H9 (cell line): ENCODE results near the gene MAPRE3. TPM values are rescaled to one million over a fixed set of nuclear protein-coding genes. Genes with fewer than 3 reads are reported as not detected.

Source experiments
- DNase-seq: peaks from one replicate; pipeline ENCODE4 v3.0.0-alpha.2; 2017
- H2AFZ ChIP-seq: one replicate; pipeline ENCODE4 v1.6.1; 2013; ENCODE audit warnings: mild to moderate bottlenecking, low read length, control low read depth, moderate library complexity
- H2AK5ac ChIP-seq: 2 replicates; pipeline ENCODE4 v1.6.1; 2013; ENCODE audit warnings: low read length, control low read depth, mixed read lengths; ENCODE audit not compliant: insufficient read length
- H2BK120ac ChIP-seq: one replicate; pipeline ENCODE4 v1.6.1; 2013; ENCODE audit warnings: low read depth, mild to moderate bottlenecking, low read length, control low read depth, inconsistent platforms; ENCODE audit not compliant: poor library complexity, severe bottlenecking
- H2BK12ac ChIP-seq: 2 replicates; pipeline ENCODE4 v1.6.1; 2013; ENCODE audit warnings: low read length, control low read depth, mixed read lengths, low read depth; ENCODE audit not compliant: insufficient read length
- H2BK15ac ChIP-seq: 2 replicates; pipeline ENCODE4 v1.6.1; 2013; ENCODE audit warnings: low read depth, low read length, control low read depth
- H2BK20ac ChIP-seq: one replicate; pipeline ENCODE4 v1.6.1; 2013; ENCODE audit warnings: low read depth, mild to moderate bottlenecking, low read length, control low read depth, inconsistent platforms; ENCODE audit not compliant: poor library complexity, severe bottlenecking
- H2BK5ac ChIP-seq: 2 replicates; pipeline ENCODE4 v1.6.1; 2013; ENCODE audit warnings: low read length, control low read depth, mixed read lengths; ENCODE audit not compliant: insufficient read length
- H3K14ac ChIP-seq: 2 replicates; pipeline ENCODE4 v1.6.1; 2013; ENCODE audit warnings: low read length, control low read depth; ENCODE audit not compliant: insufficient read depth
- H3K18ac ChIP-seq: 2 replicates; pipeline ENCODE4 v1.6.1; 2013; ENCODE audit warnings: low read depth, mild to moderate bottlenecking, mixed read lengths, low read length, control low read depth; ENCODE audit not compliant: insufficient read length
- H3K23ac ChIP-seq: 2 replicates; pipeline ENCODE4 v1.6.1; 2013; ENCODE audit warnings: low read length, control low read depth, mixed read lengths, low read depth; ENCODE audit not compliant: insufficient read length
- H3K23me2 ChIP-seq: 2 replicates; pipeline ENCODE4 v1.6.1; 2013; ENCODE audit warnings: low read depth, mild to moderate bottlenecking, mixed read lengths, low read length, control low read depth; ENCODE audit not compliant: insufficient read length, poor library complexity, severe bottlenecking
- H3K27ac ChIP-seq: 2 replicates; pipeline ENCODE4 v1.5.1; 2013; ENCODE audit warnings: low read length, control low read depth, mixed read lengths, low read depth; ENCODE audit not compliant: insufficient read length
- H3K27me3 ChIP-seq: 2 replicates; pipeline ENCODE4 v1.6.1; 2013; ENCODE audit warnings: low read length, control low read depth, inconsistent platforms; ENCODE audit not compliant: insufficient read depth
- H3K4ac ChIP-seq: 2 replicates; pipeline ENCODE4 v1.6.1; 2013; ENCODE audit warnings: low read depth, mild to moderate bottlenecking, control low read depth, inconsistent platforms, low read length, moderate library complexity
- H3K4me1 ChIP-seq: 2 replicates; pipeline ENCODE4 v1.6.1; 2013; ENCODE audit warnings: low read length, control low read depth, inconsistent platforms; ENCODE audit not compliant: insufficient read depth
- H3K4me2 ChIP-seq: 2 replicates; pipeline ENCODE4 v1.6.1; 2013; ENCODE audit warnings: low read length, control low read depth, mixed read lengths; ENCODE audit not compliant: insufficient read length, insufficient read depth
- H3K56ac ChIP-seq: 2 replicates; pipeline ENCODE4 v1.6.1; 2013; ENCODE audit warnings: low read depth, mild to moderate bottlenecking, mixed read lengths, low read length, control low read depth; ENCODE audit not compliant: insufficient read length
- H3K79me1 ChIP-seq: 2 replicates; pipeline ENCODE4 v1.6.1; 2013; ENCODE audit warnings: low read depth, mild to moderate bottlenecking, moderate library complexity, low read length, control low read depth, inconsistent platforms; ENCODE audit not compliant: insufficient read depth, poor library complexity, severe bottlenecking
- H3K79me2 ChIP-seq: 2 replicates; pipeline ENCODE4 v1.6.1; 2013; ENCODE audit warnings: low read length, control low read depth, inconsistent platforms; ENCODE audit not compliant: insufficient read depth
- H3K9ac ChIP-seq: 2 replicates; pipeline ENCODE4 v1.6.1; 2013; ENCODE audit warnings: low read length, control low read depth, mixed read lengths; ENCODE audit not compliant: insufficient read length; ENCODE audit errors: extremely low read depth
- H3K9me3 ChIP-seq: one replicate; pipeline ENCODE4 v1.6.1; 2013; ENCODE audit warnings: low read depth, low read length, inconsistent platforms; ENCODE audit not compliant: control insufficient read depth
- H3T11ph ChIP-seq: one replicate; pipeline ENCODE4 v1.6.1; 2013; ENCODE audit warnings: mild to moderate bottlenecking, low read length, control low read depth, inconsistent platforms
- H4K20me1 ChIP-seq: one replicate; pipeline ENCODE4 v1.6.1; 2013; ENCODE audit not compliant: control insufficient read depth, insufficient read length, insufficient read depth
- H4K5ac ChIP-seq: 2 replicates; pipeline ENCODE4 v1.6.1; 2013; ENCODE audit warnings: low read depth, mild to moderate bottlenecking, mixed read lengths, low read length, control low read depth; ENCODE audit not compliant: insufficient read length
- H4K8ac ChIP-seq: replicated peaks from 2 replicates; pipeline ENCODE4 v1.6.1; 2013; ENCODE audit warnings: low read length, control low read depth, mixed read lengths, low read depth; ENCODE audit not compliant: insufficient read length
- H4K91ac ChIP-seq: 2 replicates; pipeline ENCODE4 v1.6.1; 2013; ENCODE audit warnings: low read depth, mild to moderate bottlenecking, moderate library complexity, mixed read lengths, low read length, control low read depth; ENCODE audit not compliant: insufficient read length
- H3K27ac Mint-ChIP-seq, 3 experiments: 2 replicates in 2 of 3; 3 replicates in 1 of 3; pipeline ENCODE4 v1.8.0; 2020 to 2021; ENCODE audit warnings: mixed read lengths in 3 of 3, mild to moderate bottlenecking in 1 of 3, moderate library complexity in 1 of 3
- H3K27me3 Mint-ChIP-seq: 2 replicates; pipeline ENCODE4 v1.8.0; 2021; ENCODE audit warnings: low read depth, mild to moderate bottlenecking, moderate library complexity, mixed read lengths
- H3K36me3 Mint-ChIP-seq, 3 experiments: 2 replicates in 2 of 3; 3 replicates in 1 of 3; pipeline ENCODE4 v1.8.0; 2020 to 2021; ENCODE audit warnings: low read depth in 3 of 3, mixed read lengths in 3 of 3; ENCODE audit not compliant: insufficient read depth in 1 of 3
- H3K4me1 Mint-ChIP-seq, 2 experiments: 2 replicates each; pipeline ENCODE4 v1.8.0; 2020; ENCODE audit warnings: mixed read lengths in 2 of 2
- H3K4me3 Mint-ChIP-seq, 2 experiments: 2 replicates in 1 of 2; 3 replicates in 1 of 2; pipeline ENCODE4 v1.8.0; 2020 to 2021; ENCODE audit warnings: mild to moderate bottlenecking in 2 of 2, mixed read lengths in 2 of 2, moderate library complexity in 1 of 2
- H3K9me3 Mint-ChIP-seq, 2 experiments: 2 replicates in 1 of 2; 3 replicates in 1 of 2; pipeline ENCODE4 v1.8.0; 2020; ENCODE audit warnings: mild to moderate bottlenecking in 2 of 2, mixed read lengths in 2 of 2, moderate library complexity in 1 of 2
- WGBS: extraction: QIAGEN DNeasy Blood & Tissue Kit; methylation state at CpG from one replicate; pipeline ENCODE4 v1.1.7; 2013; ENCODE audit warnings: missing lambda C conversion rate, low lambda C conversion rate, mixed read lengths; ENCODE audit not compliant: insufficient read length; ENCODE audit errors: extremely low coverage; 5-methylcytosine and 5-hydroxymethylcytosine counted together
- total RNA-seq: library from RNA; stranded (reverse); gene quantifications from 2 replicates; pipeline ENCODE4 v1.2.1, GENCODE V29; 2021
- TF ChIP-seq, protein P1 (sequence below): fragments of 200-600 bp; sonication (generic); conservative IDR thresholded peaks from 3 replicates; pipeline ENCODE4 v1.8.0; 2021; ENCODE audit warnings: antibody characterized with exemption, mild to moderate bottlenecking

Gene MAPRE3
- total RNA-seq, 1 experiment from 2014 or later, result 2.0 TPM

- Histone ChIP-seq H3K79me1 (no peaks in the 10 kb centered on the region), H4K5ac (no peak overlapping the region), H2AK5ac (no peak overlapping the region), H2BK120ac (no peak overlapping the region), H3K14ac (no peak overlapping the region), H3K23ac (no peak overlapping the region), H3K9ac (no peak overlapping the region), H3K9me3 (no peaks in the 10 kb centered on the region), H2BK20ac (no peak overlapping the region), H4K20me1 (no peaks in the 10 kb centered on the region), H2AFZ (no peak overlapping the region), H3K27ac (no peak overlapping the region), H3K4ac (no peak overlapping the region), H4K8ac (no peak overlapping the region), H2BK12ac (no peak overlapping the region), H3K79me2 (no peaks in the 10 kb centered on the region), H3K27me3 (no peaks in the 10 kb centered on the region), H3K23me2 (no peaks in the 10 kb centered on the region), H3T11ph (no peak overlapping the region), H2BK15ac (no peak overlapping the region), H3K18ac (no peak overlapping the region), H4K91ac (no peak overlapping the region), H2BK5ac (no peak overlapping the region), H3K56ac (no peak overlapping the region), H3K4me2 (no peak overlapping the region), H3K4me1 (peaks cover 4% of the 10 kb centered on the region; the same call in 1 of the 2 replicates)
- Mint-ChIP-seq H3K36me3 (no peaks in the 10 kb centered on the region; a peak in 1 of 7 replicates), H3K27ac (peak overlapping the region in 1 of 3 experiments; percentile 2; a peak in 1 of 7 replicates), H3K9me3 (no peaks in the 10 kb centered on the region), H3K27me3 (peaks cover 18% of the 10 kb centered on the region), H3K4me1 (peaks cover 21 to 27% of the 10 kb centered on the region in 2 experiments), H3K4me3 (no peak overlapping the region)
- TF ChIP-seq, protein P1, sequence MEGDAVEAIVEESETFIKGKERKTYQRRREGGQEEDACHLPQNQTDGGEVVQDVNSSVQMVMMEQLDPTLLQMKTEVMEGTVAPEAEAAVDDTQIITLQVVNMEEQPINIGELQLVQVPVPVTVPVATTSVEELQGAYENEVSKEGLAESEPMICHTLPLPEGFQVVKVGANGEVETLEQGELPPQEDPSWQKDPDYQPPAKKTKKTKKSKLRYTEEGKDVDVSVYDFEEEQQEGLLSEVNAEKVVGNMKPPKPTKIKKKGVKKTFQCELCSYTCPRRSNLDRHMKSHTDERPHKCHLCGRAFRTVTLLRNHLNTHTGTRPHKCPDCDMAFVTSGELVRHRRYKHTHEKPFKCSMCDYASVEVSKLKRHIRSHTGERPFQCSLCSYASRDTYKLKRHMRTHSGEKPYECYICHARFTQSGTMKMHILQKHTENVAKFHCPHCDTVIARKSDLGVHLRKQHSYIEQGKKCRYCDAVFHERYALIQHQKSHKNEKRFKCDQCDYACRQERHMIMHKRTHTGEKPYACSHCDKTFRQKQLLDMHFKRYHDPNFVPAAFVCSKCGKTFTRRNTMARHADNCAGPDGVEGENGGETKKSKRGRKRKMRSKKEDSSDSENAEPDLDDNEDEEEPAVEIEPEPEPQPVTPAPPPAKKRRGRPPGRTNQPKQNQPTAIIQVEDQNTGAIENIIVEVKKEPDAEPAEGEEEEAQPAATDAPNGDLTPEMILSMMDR, result no peak
- no peak for DNase-seq
- no CpG with 5 or more reads among the region's 5 CpGs for WGBS
These were observed 49.1 kb upstream of the MAPRE3 start for GRCh38 chr2:26921323-26921722.
